ENCODE measurements around the gene ITGBL1. TPM values are rescaled to one million over a fixed set of nuclear protein-coding genes. Genes with fewer than 3 reads are reported as not detected.

ITGBL1 gene
- total and polyA plus RNA-seq, 2 donors = 0.38 to 2.7 TPM

Other genes with a start within 250 kb of the ITGBL1 start
- 0.28 TPM for gene NALCN, start 36.2 kb upstream of the ITGBL1 start, total RNA-seq
- gene NALCN, start 36.2 kb upstream of the ITGBL1 start, polyA plus RNA-seq = 0.48 TPM